Activated CD4-positive, alpha-beta memory T cell treated with anti-CD3 and anti-CD28 coated beads, Interleukin-2, amount 10 ng/mL, durations not matched to agents 7 days and 5 days (primary cell): Measurements from ENCODE around the gene EFNB2. TPM values are rescaled to one million over a fixed set of nuclear protein-coding genes. Genes with fewer than 3 reads are reported as not detected.

ENCODE experiments used
- CTCF ChIA-PET: fragments of 350-600 bp; sonication (Branson Sonifier 250); formaldehyde crosslinking; loops from one replicate; lab custom pipeline; 2021; ENCODE audit warnings: antibody characterized with exemption, inconsistent platforms; lab: Charles Lee
- POLR2A ChIA-PET: fragments of 350-600 bp; sonication (Branson Sonifier 250); formaldehyde crosslinking; loops from one replicate; lab custom pipeline; 2021; ENCODE audit warnings: antibody characterized with exemption; lab: Charles Lee
- DNase-seq: peaks from one replicate; pipeline ENCODE4 v3.0.0-alpha.2; 2020
- H3K27ac Mint-ChIP-seq: one replicate; pipeline ENCODE4 v1.8.0; 2021; ENCODE audit warnings: mild to moderate bottlenecking, mixed read lengths
- H3K27me3 Mint-ChIP-seq: one replicate; pipeline ENCODE4 v1.8.0; 2021; ENCODE audit warnings: mixed read lengths
- H3K36me3 Mint-ChIP-seq: one replicate; pipeline ENCODE4 v1.8.0; 2021; ENCODE audit warnings: low read depth, mixed read lengths
- H3K4me1 Mint-ChIP-seq: one replicate; pipeline ENCODE4 v1.8.0; 2021; ENCODE audit warnings: mixed read lengths
- H3K4me3 Mint-ChIP-seq: one replicate; pipeline ENCODE4 v1.8.0; 2021; ENCODE audit warnings: mild to moderate bottlenecking, mixed read lengths
- H3K9me3 Mint-ChIP-seq: one replicate; pipeline ENCODE4 v1.8.0; 2021; ENCODE audit warnings: mixed read lengths
- total RNA-seq, 2 experiments: library from RNA; stranded (reverse); gene quantifications; one replicate each; pipeline ENCODE4 v1.2.3, GENCODE V29; 2021

Gene EFNB2
- total RNA-seq, 2 experiments from 2014 or later: 0.13 TPM

DNA sequence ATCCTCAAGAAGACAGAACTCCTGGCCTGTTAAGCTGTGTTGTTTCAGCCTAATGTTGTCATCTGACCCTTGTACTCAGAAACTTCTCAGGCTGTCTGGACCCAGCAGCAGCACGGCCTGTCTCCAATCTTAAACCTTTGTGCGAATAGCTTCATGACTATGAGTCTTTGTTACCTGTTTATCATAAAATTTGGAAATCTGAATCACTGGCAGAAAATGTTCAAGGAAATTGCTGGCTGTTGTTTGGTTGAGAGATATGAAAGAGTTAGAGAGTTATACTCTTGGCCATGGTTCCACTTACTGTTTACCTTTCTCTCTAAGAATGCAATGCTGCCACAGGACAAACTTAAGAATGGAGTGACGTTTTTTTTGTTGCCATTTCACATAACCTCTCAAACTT, 59.6 kb downstream of the EFNB2 start:
- ChIA-PET CTCF (no interaction called here), POLR2A (no interaction called here)
- H3K4me1 Mint-ChIP-seq: no peaks in the 10 kb centered on the region
- H3K4me3 Mint-ChIP-seq: no peak overlapping the region
- no peak for DNase-seq
- H3K27ac Mint-ChIP-seq: no peak overlapping the region
- no peaks in the 10 kb centered on the region for H3K27me3 Mint-ChIP-seq
- no peaks in the 10 kb centered on the region for H3K36me3 Mint-ChIP-seq
- no peaks in the 10 kb centered on the region for H3K9me3 Mint-ChIP-seq

GRCh38 chr13:106474912-106475311, 60.5 kb downstream of the EFNB2 start:
- Mint-ChIP-seq H3K27me3 (no peaks in the 10 kb centered on the region), H3K9me3 (no peaks in the 10 kb centered on the region), H3K27ac (no peak overlapping the region), H3K4me1 (no peaks in the 10 kb centered on the region), H3K4me3 (no peak overlapping the region), H3K36me3 (no peaks in the 10 kb centered on the region)
- DNase-seq: no peak
- ChIA-PET POLR2A (no interaction called here), CTCF (no interaction called here)

DNA sequence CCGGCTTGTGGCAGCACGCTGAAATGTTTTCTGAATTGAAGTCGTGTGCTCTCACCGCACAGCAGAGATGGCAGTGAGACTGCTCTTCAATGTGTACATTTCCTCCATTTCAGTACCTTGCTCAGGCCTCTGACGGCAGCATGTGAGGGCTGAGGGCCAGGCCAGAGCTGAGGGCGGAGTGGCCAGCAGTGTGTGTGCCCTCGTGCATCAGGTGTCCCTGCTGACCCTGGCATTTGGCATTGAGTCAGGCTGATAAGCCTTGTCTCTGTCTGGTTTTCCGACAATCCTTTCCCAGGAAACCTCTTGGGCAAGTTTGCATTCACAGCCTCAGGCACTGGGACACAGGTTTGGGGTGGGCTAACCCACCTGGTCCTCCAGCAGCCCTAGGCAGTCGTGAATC, 62.3 kb downstream of the EFNB2 start:
- H3K9me3 Mint-ChIP-seq: no peaks in the 10 kb centered on the region
- no peaks in the 10 kb centered on the region for H3K4me1 Mint-ChIP-seq
- H3K4me3 Mint-ChIP-seq: no peak overlapping the region
- H3K36me3 Mint-ChIP-seq: no peaks in the 10 kb centered on the region
- DNase-seq: no peak
- CTCF ChIA-PET: no interaction called here
- H3K27me3 Mint-ChIP-seq: no peaks in the 10 kb centered on the region
- no peak overlapping the region for H3K27ac Mint-ChIP-seq
- POLR2A ChIA-PET: no interaction called here

GRCh38 chr13:106472621-106473020, 62.8 kb downstream of the EFNB2 start:
- Mint-ChIP-seq H3K27me3 (no peaks in the 10 kb centered on the region), H3K36me3 (no peaks in the 10 kb centered on the region), H3K4me1 (no peaks in the 10 kb centered on the region), H3K4me3 (no peak overlapping the region), H3K27ac (no peak overlapping the region), H3K9me3 (no peaks in the 10 kb centered on the region)
- ChIA-PET CTCF (no interaction called here), POLR2A (no interaction called here)
- no peak for DNase-seq

GRCh38 chr13:106471957-106472543, 63.4 kb downstream of the EFNB2 start:
- no peaks in the 10 kb centered on the region for H3K9me3 Mint-ChIP-seq
- ChIA-PET POLR2A (no interaction called here), CTCF (no interaction called here)
- H3K27ac Mint-ChIP-seq: no peak overlapping the region
- no peak for DNase-seq
- no peaks in the 10 kb centered on the region for H3K36me3 Mint-ChIP-seq
- H3K4me1 Mint-ChIP-seq: no peaks in the 10 kb centered on the region
- no peaks in the 10 kb centered on the region for H3K27me3 Mint-ChIP-seq
- H3K4me3 Mint-ChIP-seq: no peak overlapping the region

DNA sequence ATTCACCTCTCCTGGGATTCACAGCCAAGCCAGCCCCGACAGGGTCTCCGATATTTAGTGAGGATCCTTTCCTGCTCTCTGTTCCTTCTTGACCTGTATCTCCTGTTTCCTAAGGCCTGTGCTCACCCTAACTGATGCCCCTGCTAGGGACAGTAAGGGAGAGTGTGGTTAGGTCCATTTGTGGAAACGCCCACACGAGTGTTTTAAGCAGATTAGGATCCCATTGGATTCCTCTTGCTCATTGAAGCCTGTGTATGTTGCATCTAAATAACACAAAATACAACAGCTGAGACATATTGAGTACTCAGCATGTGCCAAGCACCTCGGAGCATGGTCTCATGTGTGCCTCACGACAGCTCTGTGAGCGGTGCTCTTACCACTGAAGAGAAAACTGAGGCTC, 64.9 kb downstream of the EFNB2 start:
- POLR2A ChIA-PET: no interaction called here
- no peaks in the 10 kb centered on the region for H3K27me3 Mint-ChIP-seq

GRCh38 chr13:106468744-106469590, 66.5 kb downstream of the EFNB2 start:
- Mint-ChIP-seq H3K4me1 (no peaks in the 10 kb centered on the region), H3K27ac (no peak overlapping the region), H3K27me3 (no peaks in the 10 kb centered on the region), H3K9me3 (no peaks in the 10 kb centered on the region), H3K36me3 (no peaks in the 10 kb centered on the region), H3K4me3 (no peak overlapping the region)
- ChIA-PET POLR2A (no interaction called here), CTCF (no interaction called here)
- no peak for DNase-seq

More for the DNA sequence above, 64.9 kb downstream of the EFNB2 start:
- H3K4me3 Mint-ChIP-seq: no peak overlapping the region
- no peak overlapping the region for H3K27ac Mint-ChIP-seq
- H3K4me1 Mint-ChIP-seq: no peaks in the 10 kb centered on the region
- no peaks in the 10 kb centered on the region for H3K9me3 Mint-ChIP-seq
- DNase-seq: no peak
- no peaks in the 10 kb centered on the region for H3K36me3 Mint-ChIP-seq
- CTCF ChIA-PET: no interaction called here

DNA sequence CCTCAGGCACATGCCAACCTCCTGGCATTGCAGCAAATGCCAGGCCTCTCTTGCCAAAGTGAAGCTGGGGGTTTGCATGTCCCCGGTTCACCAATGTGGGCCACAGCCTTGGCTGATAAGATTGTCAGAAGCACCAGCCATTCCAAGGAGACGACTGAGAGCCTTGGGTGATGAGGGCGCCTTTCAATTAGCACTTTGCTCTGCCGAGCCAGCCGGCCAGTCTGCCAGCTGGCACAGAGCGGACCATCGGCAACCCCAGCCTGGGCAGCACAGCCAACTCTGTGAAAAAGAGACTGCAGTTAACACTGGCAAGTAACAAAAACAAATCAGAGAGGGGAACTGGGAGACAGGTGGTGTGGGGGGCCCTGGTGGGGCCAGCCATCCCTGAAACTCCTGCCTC, 67.3 kb downstream of the EFNB2 start:
- Mint-ChIP-seq H3K27ac (no peak overlapping the region), H3K27me3 (no peaks in the 10 kb centered on the region), H3K4me1 (no peaks in the 10 kb centered on the region), H3K36me3 (no peaks in the 10 kb centered on the region), H3K9me3 (no peaks in the 10 kb centered on the region), H3K4me3 (no peak overlapping the region)
- ChIA-PET POLR2A (no interaction called here), CTCF (no interaction called here)
- no peak for DNase-seq

DNA sequence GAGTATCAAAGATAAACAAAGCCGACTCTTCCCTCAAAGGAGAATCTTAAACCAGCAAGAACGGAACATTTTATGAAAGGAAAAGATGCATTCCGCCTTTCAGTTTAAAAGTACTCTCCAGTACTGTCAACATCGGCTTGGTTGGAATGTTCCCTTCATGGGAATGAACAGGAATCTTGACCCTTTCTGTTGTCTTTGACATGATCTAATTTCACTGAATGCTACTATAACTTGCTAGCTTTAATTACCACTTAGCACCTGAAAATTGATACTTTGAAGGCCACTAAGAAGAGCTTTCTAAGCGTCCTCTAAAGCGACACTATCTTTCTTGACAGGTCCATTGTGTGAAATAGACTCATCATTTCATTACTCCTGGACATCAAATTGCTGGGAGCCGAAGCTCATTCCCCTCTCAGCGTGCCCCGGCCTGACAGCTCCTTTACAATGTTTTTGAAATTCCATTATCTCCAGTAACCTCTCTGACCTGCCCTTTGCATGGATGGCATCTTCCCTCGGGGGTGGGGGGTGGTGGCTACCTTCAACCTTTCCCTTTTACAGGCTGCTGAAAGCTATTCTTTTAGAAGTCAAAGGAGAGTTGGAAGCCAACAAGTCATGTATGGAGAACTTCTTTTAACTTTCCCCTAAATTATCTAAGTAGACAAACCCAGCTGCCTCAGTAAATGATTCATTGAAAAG, 67.9 kb downstream of the EFNB2 start:
- Mint-ChIP-seq H3K4me1 (no peaks in the 10 kb centered on the region), H3K9me3 (no peaks in the 10 kb centered on the region), H3K4me3 (no peak overlapping the region), H3K27ac (no peak overlapping the region), H3K27me3 (no peaks in the 10 kb centered on the region), H3K36me3 (no peaks in the 10 kb centered on the region)
- ChIA-PET CTCF (no interaction called here), POLR2A (no interaction called here)
- no peak for DNase-seq

- ChIA-PET POLR2A (no interaction called here), CTCF (no interaction called here)
- Mint-ChIP-seq H3K9me3 (no peaks in the 10 kb centered on the region), H3K4me1 (no peaks in the 10 kb centered on the region), H3K36me3 (no peaks in the 10 kb centered on the region), H3K4me3 (no peak overlapping the region), H3K27ac (no peak overlapping the region), H3K27me3 (no peaks in the 10 kb centered on the region)
- no peak for DNase-seq
These were observed 68.6 kb downstream of the EFNB2 start for GRCh38 chr13:106466691-106467426.

GRCh38 chr13:106464076-106464475, 71.4 kb downstream of the EFNB2 start:
- POLR2A ChIA-PET: no interaction called here
- no peaks in the 10 kb centered on the region for H3K27me3 Mint-ChIP-seq
- no peak overlapping the region for H3K4me3 Mint-ChIP-seq
- H3K36me3 Mint-ChIP-seq: no peaks in the 10 kb centered on the region
- no peaks in the 10 kb centered on the region for H3K4me1 Mint-ChIP-seq
- no peak overlapping the region for H3K27ac Mint-ChIP-seq
- no peaks in the 10 kb centered on the region for H3K9me3 Mint-ChIP-seq
- DNase-seq: no peak
- CTCF ChIA-PET: no interaction called here

- no peak overlapping the region for H3K4me3 Mint-ChIP-seq
- H3K36me3 Mint-ChIP-seq: no peaks in the 10 kb centered on the region
- CTCF ChIA-PET: no interaction called here
- no peak for DNase-seq
- no peaks in the 10 kb centered on the region for H3K4me1 Mint-ChIP-seq
- H3K27ac Mint-ChIP-seq: no peak overlapping the region
- no peaks in the 10 kb centered on the region for H3K9me3 Mint-ChIP-seq
- POLR2A ChIA-PET: no interaction called here
- no peaks in the 10 kb centered on the region for H3K27me3 Mint-ChIP-seq
These were observed 72.8 kb downstream of the EFNB2 start for GRCh38 chr13:106462710-106463109.

DNA sequence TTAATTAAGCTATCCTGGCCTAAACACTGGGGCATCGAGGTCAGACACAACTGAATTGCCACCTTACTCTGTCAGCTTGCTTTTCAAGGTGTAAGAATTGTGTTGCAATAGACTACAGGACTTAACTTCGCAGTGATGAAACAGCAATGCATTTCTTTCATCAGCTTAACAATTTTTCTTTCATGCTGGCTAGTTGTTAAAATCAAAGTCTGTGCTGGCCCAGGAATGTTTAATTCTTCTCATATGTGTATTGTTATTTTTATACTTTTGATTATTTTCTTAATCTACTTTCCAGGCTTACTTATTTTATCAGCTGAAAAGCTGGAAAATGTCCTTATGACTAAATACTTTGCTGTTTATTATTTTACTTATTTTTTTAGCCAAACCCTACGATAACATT, 79.7 kb downstream of the EFNB2 start:
- no peak overlapping the region for H3K27ac Mint-ChIP-seq
- peaks cover 2% of the 10 kb centered on the region for H3K27me3 Mint-ChIP-seq
- no peaks in the 10 kb centered on the region for H3K9me3 Mint-ChIP-seq
- H3K36me3 Mint-ChIP-seq: no peaks in the 10 kb centered on the region
- CTCF ChIA-PET: no interaction called here
- no peaks in the 10 kb centered on the region for H3K4me1 Mint-ChIP-seq
- DNase-seq: no peak
- POLR2A ChIA-PET: no interaction called here
- H3K4me3 Mint-ChIP-seq: no peak overlapping the region
